Measurements from ENCODE around the gene NCK2. TPM values are rescaled to one million over a fixed set of nuclear protein-coding genes. Genes with fewer than 3 reads are reported as not detected.

Gene NCK2
- total and polyA plus RNA-seq, 2 donors from 2014 or later, result 22.8 to 52.9 TPM

GRCh38 chr2:105919191-105919811, 174.6 kb downstream of the NCK2 start:
- Histone ChIP-seq H3K36me3 (ENCODE audit: control insufficient read depth in 2 of 3, insufficient read depth in 3 of 3, low read length in 3 of 3) (no peaks in the 10 kb centered on the region), H3K4me3 (ENCODE audit: low read length in 3 of 3) (no peak overlapping the region), H3K9me3 (ENCODE audit: control insufficient read depth in 2 of 3, insufficient read depth in 1 of 3, low read length in 3 of 3) (peaks cover 0 to 13% (median 9%) of the 10 kb centered on the region in 3 donors), H3K9ac (ENCODE audit: low read length in 3 of 3) (no peak overlapping the region), H3K27ac (ENCODE audit: low read depth in 2 of 2, low read length in 2 of 2) (no peak overlapping the region), H3K4me1 (ENCODE audit: control insufficient read depth in 2 of 3, insufficient read depth in 2 of 3, low read depth in 1 of 3, low read length in 3 of 3) (no peaks in the 10 kb centered on the region), H3K27me3 (ENCODE audit: control insufficient read depth, insufficient read depth, low read length) (no peaks in the 10 kb centered on the region)
- FAIRE-seq (no peak), DNase-seq (no peak)
- TF ChIP-seq CTCF (IDR thresholded peaks at IDR 0.05; ENCODE audit: borderline replicate concordance, extremely low read depth, insufficient read depth), result no peak
- intact Hi-C loops (cut with DNase I), result no loop called here

GRCh38 chr2:105919826-105920225, 175.1 kb downstream of the NCK2 start:
- no peak for TF ChIP-seq CTCF (IDR thresholded peaks at IDR 0.05; ENCODE audit: borderline replicate concordance, extremely low read depth, insufficient read depth)
- Histone ChIP-seq H3K9ac (ENCODE audit: low read length in 3 of 3) (no peak overlapping the region), H3K4me1 (ENCODE audit: control insufficient read depth in 2 of 3, insufficient read depth in 2 of 3, low read depth in 1 of 3, low read length in 3 of 3) (no peaks in the 10 kb centered on the region), H3K9me3 (ENCODE audit: control insufficient read depth in 2 of 3, insufficient read depth in 1 of 3, low read length in 3 of 3) (peaks cover 0 to 8% (median 4%) of the 10 kb centered on the region in 3 donors), H3K4me3 (ENCODE audit: low read length in 3 of 3) (no peak overlapping the region), H3K27me3 (ENCODE audit: control insufficient read depth, insufficient read depth, low read length) (no peaks in the 10 kb centered on the region), H3K27ac (ENCODE audit: low read depth in 2 of 2, low read length in 2 of 2) (no peak overlapping the region), H3K36me3 (ENCODE audit: control insufficient read depth in 2 of 3, insufficient read depth in 3 of 3, low read length in 3 of 3) (no peaks in the 10 kb centered on the region)
- intact Hi-C loops (cut with DNase I), result no loop called here
- no peak for FAIRE-seq
- DNase-seq, result no peak

- intact Hi-C loops (cut with DNase I), result no loop called here
- Histone ChIP-seq H3K4me1 (ENCODE audit: control insufficient read depth in 2 of 3, insufficient read depth in 2 of 3, low read depth in 1 of 3, low read length in 3 of 3) (no peaks in the 10 kb centered on the region), H3K9ac (ENCODE audit: low read length in 3 of 3) (no peak overlapping the region), H3K27ac (ENCODE audit: low read depth in 2 of 2, low read length in 2 of 2) (no peak overlapping the region), H3K36me3 (ENCODE audit: control insufficient read depth in 2 of 3, insufficient read depth in 3 of 3, low read length in 3 of 3) (no peaks in the 10 kb centered on the region), H3K27me3 (ENCODE audit: control insufficient read depth, insufficient read depth, low read length) (no peaks in the 10 kb centered on the region), H3K4me3 (ENCODE audit: low read length in 3 of 3) (no peak overlapping the region), H3K9me3 (ENCODE audit: control insufficient read depth in 2 of 3, insufficient read depth in 1 of 3, low read length in 3 of 3) (no peaks in the 10 kb centered on the region)
- TF ChIP-seq CTCF (IDR thresholded peaks at IDR 0.05; ENCODE audit: borderline replicate concordance, extremely low read depth, insufficient read depth), result no peak
- FAIRE-seq (no peak), DNase-seq (no peak)
These were observed 179.6 kb downstream of the NCK2 start for GRCh38 chr2:105924271-105924670.

- no peaks in the 10 kb centered on the region for H3K4me1 ChIP-seq (ENCODE audit: control insufficient read depth in 2 of 3, insufficient read depth in 2 of 3, low read depth in 1 of 3, low read length in 3 of 3)
- H3K27ac ChIP-seq (ENCODE audit: low read depth in 2 of 2, low read length in 2 of 2), result no peak overlapping the region
- DNase-seq (no peak), FAIRE-seq (no peak)
- no peaks in the 10 kb centered on the region for H3K9me3 ChIP-seq (ENCODE audit: control insufficient read depth in 2 of 3, insufficient read depth in 1 of 3, low read length in 3 of 3)
- H3K4me3 ChIP-seq (ENCODE audit: low read length in 3 of 3), result no peak overlapping the region
- H3K36me3 ChIP-seq (ENCODE audit: control insufficient read depth in 2 of 3, insufficient read depth in 3 of 3, low read length in 3 of 3), result no peaks in the 10 kb centered on the region
- no peaks in the 10 kb centered on the region for H3K27me3 ChIP-seq (ENCODE audit: control insufficient read depth, insufficient read depth, low read length)
- intact Hi-C loops (cut with DNase I), result no loop called here
- H3K9ac ChIP-seq (ENCODE audit: low read length in 3 of 3), result no peak overlapping the region
- TF ChIP-seq CTCF (IDR thresholded peaks at IDR 0.05; ENCODE audit: borderline replicate concordance, extremely low read depth, insufficient read depth), result no peak
These were observed 180.2 kb downstream of the NCK2 start for GRCh38 chr2:105924932-105925331.

Measured in kidney (tissue), 14 donors.